HFF-Myc (cell line): Measurements from ENCODE around the gene NPR3.

Experiments used
- DNase-seq: peaks from one replicate; pipeline ENCODE4 v3.0.0-alpha.2; 2011; ENCODE audit warnings: low read depth; ENCODE audit errors: extremely low read depth
- H3K4me3 ChIP-seq: replicated peaks from 2 replicates; pipeline ENCODE4 v1.5.1; 2011; ENCODE audit warnings: low read depth, mild to moderate bottlenecking, control low read depth, low read length
- TF ChIP-seq, protein P1 (sequence below): IDR thresholded peaks from 2 replicates; pipeline ENCODE4 v1.5.1; 2012; ENCODE audit warnings: mild to moderate bottlenecking, low read depth, low read length, control low read depth; ENCODE audit errors: missing control alignments

Gene NPR3

DNA sequence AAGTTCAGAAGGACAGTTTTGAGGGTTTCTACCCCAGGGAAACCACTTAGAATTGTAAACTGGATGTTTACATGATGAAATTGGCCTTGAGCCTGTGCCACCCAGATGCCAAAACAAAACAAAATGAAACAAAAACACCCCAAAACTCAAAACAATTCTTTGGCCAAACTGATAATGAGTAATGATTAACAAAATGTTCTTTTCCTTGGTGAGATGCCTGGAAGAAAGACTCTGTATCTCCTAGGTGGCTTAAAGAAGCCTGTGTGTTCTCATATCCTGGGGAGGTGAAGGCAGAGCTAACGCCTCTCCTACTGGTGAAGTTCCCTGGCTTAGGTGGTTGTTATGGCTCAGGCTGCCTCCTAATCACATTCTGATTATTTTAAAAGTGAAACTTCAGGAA is 120.5 kb downstream of the NPR3 start:
- no peak overlapping the region for H3K4me3 ChIP-seq
- TF ChIP-seq, protein P1, sequence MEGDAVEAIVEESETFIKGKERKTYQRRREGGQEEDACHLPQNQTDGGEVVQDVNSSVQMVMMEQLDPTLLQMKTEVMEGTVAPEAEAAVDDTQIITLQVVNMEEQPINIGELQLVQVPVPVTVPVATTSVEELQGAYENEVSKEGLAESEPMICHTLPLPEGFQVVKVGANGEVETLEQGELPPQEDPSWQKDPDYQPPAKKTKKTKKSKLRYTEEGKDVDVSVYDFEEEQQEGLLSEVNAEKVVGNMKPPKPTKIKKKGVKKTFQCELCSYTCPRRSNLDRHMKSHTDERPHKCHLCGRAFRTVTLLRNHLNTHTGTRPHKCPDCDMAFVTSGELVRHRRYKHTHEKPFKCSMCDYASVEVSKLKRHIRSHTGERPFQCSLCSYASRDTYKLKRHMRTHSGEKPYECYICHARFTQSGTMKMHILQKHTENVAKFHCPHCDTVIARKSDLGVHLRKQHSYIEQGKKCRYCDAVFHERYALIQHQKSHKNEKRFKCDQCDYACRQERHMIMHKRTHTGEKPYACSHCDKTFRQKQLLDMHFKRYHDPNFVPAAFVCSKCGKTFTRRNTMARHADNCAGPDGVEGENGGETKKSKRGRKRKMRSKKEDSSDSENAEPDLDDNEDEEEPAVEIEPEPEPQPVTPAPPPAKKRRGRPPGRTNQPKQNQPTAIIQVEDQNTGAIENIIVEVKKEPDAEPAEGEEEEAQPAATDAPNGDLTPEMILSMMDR = no peak
- DNase-seq = no peak

DNA sequence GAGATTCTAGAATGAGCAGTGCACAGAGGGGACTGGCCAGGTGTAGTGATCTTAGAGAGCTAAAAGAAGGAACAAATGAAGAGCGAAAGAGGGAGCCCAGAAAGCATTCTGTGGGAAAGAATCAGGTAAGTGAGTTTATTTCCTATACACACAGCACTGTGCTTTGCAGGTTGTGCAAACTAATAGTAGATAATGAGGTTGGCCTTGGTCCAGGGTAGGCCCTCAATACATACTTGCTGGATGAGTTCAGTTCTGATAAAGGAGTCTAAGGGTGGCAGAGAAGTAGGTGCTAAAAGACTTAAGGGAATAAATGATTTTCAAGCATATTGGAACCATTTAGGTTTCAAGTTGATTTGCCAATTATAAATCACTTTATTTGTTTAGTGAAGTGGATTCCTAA is 122.0 kb downstream of the NPR3 start:
- TF ChIP-seq, protein P1 = no peak
- DNase-seq = no peak
- no peak overlapping the region for H3K4me3 ChIP-seq

DNA sequence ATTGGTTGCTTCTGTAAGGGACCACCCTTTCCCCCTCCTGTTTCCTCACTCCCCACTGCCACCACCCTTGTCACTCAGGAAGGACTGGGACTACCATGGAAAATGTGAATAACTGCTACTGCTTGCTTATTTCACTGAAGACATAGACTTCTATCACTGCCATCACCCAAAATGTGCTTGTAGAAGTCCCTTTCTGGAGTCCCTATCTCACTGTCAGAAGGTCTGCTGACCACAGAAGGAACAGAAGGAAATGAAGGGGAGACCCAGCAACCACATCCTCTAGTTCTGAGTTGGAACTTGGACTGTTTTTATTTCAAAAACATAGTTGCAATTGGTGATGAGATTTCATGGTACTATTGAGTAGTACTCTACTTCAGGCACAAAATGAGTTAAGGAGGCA is 122.5 kb downstream of the NPR3 start:
- DNase-seq = no peak
- no peak overlapping the region for H3K4me3 ChIP-seq
- TF ChIP-seq, protein P1 = no peak

DNA sequence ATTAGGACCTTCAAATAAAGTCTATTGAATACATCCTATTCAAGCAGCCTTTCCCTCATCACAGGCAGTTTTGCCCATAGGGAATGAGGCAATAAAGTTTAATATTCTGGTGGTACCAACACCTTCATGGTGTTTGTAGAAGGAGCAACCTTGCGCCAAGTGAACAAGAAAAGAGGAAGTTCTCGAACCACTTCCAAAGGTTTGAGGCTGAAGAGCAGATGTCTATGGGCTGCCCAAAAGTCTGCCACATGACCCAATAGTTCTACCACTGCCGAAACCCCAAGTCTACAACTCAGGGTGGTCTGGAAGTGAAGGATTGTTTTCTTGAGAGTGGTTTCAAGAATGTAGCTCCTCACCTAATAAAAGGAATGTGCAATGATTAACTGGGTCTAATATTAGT is 123.1 kb downstream of the NPR3 start:
- TF ChIP-seq, protein P1 = no peak
- no peak overlapping the region for H3K4me3 ChIP-seq
- DNase-seq = no peak

DNA sequence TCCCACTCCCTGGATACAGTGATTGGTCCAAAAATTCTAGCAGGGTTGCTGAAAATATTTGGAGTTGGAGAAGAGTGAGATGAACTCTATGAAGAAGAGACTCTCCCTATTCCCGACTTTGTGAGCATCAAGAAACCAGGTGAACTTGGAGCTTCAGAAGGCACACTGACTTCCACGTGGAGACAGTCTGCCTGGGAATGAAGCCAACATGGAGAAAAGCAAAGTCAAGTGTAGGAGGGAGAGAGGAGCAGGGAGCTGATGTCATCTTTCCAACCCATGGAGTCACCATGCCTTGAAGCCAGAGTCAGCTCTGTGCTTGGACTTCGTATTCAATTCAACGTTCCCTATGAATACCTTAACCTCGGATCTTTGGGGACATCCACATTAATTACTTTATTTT is 125.1 kb downstream of the NPR3 start:
- no peak for DNase-seq
- no peak overlapping the region for H3K4me3 ChIP-seq
- TF ChIP-seq, protein P1 = no peak

DNA sequence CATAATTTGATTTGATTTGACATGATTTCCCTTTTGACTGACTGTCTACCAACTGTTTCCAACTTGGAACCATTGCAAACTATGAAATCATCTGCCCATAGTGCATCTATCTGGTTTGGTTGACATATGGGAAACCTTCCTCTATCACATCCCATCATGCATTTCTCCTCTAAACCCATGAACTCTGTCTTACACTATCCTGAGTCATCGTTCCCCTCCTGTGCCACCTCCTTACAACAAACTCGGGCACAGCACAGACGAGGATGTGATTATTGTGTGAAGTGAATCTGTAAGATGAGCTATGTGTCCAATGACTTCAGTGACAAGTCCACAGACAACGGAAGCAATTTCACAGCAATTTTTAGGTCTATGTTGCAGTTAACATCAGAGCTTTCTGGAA is 126.1 kb downstream of the NPR3 start:
- H3K4me3 ChIP-seq = no peak overlapping the region
- no peak for DNase-seq
- TF ChIP-seq, protein P1 = no peak

DNA sequence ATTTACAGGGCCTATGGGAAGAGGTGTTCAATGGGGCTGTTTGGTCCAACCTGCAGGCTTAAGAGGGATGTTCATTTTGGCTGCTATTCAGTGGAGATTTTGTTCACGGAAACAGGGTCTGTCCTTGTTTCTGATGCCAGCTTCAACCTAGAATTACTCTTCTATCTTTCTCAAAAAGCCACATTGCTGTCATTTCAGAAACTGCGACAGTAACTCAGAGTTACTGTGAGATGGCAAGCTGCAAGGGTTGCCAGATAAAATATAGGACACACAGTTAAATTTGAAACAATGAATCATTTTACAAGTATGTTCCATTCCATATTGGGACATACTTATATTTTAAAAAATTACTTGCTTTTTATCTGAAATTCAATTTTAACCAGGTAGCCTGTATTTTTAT is 128.0 kb downstream of the NPR3 start:
- no peak for DNase-seq
- H3K4me3 ChIP-seq = no peak overlapping the region
- TF ChIP-seq, protein P1 = no peak
